ENCODE data around the gene ELF5.

DNA sequence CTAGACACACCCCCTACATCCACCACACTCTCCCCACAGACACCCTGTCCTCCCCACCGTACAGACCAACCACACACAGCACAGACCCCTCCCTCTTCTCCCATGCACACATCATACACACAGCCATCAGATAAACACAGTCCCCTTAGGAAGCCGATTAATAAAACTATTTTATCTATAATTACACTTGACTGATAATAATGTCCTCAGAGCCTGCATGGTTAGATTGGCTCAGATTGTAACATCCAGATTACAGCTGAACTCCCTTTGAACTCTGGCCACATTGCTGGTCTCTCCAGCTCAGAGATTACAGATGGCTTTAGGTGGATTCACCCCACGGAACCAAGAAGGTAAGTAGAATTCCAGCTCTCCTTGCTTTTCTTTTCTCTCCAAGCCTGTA, 9.5 kb upstream of the ELF5 start:
- TF ChIP-seq, protein P1, sequence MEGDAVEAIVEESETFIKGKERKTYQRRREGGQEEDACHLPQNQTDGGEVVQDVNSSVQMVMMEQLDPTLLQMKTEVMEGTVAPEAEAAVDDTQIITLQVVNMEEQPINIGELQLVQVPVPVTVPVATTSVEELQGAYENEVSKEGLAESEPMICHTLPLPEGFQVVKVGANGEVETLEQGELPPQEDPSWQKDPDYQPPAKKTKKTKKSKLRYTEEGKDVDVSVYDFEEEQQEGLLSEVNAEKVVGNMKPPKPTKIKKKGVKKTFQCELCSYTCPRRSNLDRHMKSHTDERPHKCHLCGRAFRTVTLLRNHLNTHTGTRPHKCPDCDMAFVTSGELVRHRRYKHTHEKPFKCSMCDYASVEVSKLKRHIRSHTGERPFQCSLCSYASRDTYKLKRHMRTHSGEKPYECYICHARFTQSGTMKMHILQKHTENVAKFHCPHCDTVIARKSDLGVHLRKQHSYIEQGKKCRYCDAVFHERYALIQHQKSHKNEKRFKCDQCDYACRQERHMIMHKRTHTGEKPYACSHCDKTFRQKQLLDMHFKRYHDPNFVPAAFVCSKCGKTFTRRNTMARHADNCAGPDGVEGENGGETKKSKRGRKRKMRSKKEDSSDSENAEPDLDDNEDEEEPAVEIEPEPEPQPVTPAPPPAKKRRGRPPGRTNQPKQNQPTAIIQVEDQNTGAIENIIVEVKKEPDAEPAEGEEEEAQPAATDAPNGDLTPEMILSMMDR (conservative IDR thresholded peaks at IDR 0.05 in 1 of 2, IDR thresholded peaks at IDR 0.05 in 1 of 2; ENCODE audit: low read depth in 1 of 2, low read length in 2 of 2): no peak
- TF ChIP-seq EZH2 (IDR thresholded peaks at IDR 0.05; ENCODE audit: low read length, missing control alignments): no peak
